Posterior cingulate gyrus (tissue), 11 donors: Measurements from ENCODE around the gene FAM20A.

Experiments used
- DNase-seq, 10 donors: peaks; one replicate each; pipeline versions ENCODE4 v3.0.0 to v3.0.0-alpha.2; 2020 to 2021; ENCODE audit warnings: mixed read lengths in 3 of 10
- intact Hi-C: fragments of 100-400 bp; cut with DNase I; formaldehyde crosslinking; loops from one replicate; pipeline ENCODE4 v1.15.1; 2023

Gene FAM20A

GRCh38 chr17:68570526-68570925, 30.6 kb downstream of the FAM20A start:
- intact Hi-C loops = no loop called here
- peak in 1 of 10 donors; percentile 4 for DNase-seq

DNA sequence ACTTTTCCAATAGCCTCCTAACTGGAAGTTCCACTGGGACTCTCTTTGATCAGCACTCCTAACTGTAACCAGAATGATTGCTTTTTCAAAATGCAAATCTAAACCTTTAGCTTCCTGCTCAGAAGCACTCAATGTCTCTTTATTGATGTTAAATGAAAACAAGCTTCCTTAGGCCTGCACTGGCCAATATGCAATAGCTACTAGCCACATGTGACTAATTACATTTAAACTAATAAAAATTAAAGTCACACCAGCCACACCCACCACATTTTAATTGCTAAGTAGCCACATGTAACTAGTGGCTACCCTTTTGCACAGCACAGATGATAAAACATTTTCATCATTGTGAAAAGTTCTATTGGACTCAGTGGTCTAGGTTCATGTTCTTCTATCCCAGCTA, 31.8 kb downstream of the FAM20A start:
- intact Hi-C loops = no loop called here
- DNase-seq = no peak

DNA sequence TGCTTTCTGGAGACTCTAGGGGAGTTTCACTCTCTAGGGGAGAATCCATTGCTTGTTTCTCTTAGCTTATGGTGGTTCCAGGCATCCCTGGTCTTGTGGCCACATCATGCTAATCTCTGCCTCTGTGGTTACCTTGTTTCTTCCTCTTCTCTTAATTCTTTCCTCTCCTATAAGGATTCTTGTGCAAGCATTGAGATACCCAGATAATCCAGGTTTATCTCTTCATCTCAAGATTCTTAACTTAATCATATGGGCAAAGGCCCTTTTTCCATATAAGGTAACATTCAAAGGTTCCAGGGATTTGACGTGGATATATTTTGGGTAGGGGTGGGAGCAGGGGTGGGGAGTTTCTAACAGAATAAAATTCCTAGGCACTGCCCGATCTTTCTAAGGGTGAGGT, 32.6 kb downstream of the FAM20A start:
- DNase-seq = no peak
- intact Hi-C loops = no loop called here

GRCh38 chr17:68567581-68567980, 33.6 kb downstream of the FAM20A start:
- DNase-seq = no peak
- intact Hi-C loops = no loop called here

DNA sequence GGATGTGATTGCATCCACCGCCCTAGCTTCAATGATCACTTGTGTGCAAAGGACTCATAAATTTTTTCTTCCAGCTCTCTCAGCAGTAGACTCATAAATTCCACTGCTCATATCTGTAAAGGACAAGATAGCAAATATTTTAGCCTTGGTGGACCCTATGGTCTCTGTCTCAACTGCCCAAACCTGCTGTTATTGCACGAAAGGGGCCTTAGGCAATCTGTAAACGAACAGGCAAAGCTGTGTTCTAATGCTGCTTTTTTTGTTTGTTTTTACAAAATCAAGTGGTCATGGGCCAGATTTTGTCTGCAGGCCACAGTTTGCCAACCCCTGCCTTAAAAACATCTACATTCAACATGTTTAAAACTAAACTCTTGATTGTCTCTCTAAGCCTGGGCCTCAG, 34.1 kb downstream of the FAM20A start:
- intact Hi-C loops = no loop called here
- DNase-seq = no peak

DNA sequence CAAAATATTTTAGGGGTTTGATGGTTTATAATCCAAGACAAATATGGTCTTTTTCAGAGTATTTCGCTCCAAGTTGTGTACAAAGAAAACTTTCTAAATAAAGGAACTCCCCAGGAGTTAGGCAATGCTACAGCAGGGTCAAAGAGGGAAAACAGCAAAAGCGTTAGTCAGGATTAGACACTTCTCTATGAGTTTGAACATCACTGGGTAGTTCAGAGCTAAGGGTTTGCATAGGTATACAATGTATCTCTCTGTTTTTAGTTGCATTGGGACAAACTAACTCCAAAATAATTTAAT, 34.8 kb downstream of the FAM20A start:
- intact Hi-C loops = no loop called here
- DNase-seq = no peak

DNA sequence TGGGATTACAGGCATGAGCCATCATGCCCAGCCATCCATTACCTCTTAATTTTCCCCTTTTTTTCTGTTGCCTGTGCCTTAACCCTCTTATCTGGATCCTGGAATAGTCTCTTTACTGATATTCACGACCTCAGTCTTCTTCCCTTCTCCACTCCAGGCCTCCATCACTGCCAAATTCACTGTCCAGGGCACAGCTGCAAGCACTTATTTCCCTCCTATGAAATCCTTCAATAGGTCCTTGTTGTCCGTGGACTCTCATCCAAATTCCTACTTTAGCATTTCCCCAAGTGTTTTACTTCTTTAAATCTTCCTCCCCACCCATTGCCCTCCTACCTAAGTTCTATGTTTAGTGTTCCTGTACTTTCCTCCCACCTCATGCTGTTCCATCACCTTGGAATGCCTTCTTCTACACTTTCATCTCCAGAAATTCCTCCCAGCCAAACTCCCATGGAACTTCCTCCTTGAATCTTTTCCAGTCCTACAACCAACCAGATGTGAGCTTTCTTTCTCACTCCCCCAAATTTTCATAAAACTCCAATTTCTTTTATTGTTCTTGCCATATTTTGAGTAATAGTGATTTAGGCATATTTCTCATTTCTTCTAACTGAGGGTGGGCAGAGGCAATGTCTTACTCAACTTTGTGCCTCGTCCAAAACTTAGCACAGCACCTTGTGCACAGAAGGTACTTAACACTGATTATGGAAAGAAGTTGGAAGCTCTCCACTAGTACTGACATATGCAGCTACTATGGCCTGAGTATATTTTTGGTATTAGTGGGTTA, 35.3 kb downstream of the FAM20A start:
- intact Hi-C loops = no loop called here
- DNase-seq = no peak

DNA sequence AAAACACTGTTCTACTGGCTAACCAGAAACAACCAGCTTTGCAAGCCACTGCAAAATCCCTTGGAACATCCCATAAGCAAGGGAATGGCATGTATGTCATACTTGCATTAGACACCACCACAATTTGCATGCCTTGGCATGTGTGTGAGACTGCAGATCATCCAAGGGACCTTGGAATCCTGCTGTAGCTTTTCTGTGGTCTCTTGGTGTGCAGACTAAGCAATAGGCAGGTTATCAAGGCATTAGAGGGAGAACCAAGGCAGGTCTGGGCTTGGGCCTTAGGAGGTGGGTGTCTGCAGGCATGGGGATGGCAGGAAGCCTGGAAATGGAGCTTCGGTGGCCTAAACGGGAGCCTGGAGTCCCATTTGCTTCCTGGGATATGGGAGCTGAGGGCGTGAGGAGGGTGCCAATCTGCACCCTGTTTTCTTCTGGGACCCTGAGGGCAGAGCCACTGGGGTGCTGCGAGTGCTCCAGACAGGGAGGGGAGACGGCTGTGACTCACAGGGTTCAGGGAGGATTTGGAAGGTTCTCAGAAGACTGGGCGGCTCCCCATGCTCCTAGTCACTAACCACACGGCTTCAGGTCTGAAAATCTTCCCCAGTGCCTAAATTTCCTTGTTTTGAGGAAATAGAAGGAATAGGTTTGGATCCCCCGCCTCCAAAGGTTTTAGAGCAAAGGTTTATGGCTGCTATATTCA, 36.6 kb downstream of the FAM20A start:
- no peak for DNase-seq
- intact Hi-C loops = no loop called here

GRCh38 chr17:68562736-68563135, 38.4 kb downstream of the FAM20A start:
- no peak for DNase-seq
- intact Hi-C loops = no loop called here

DNA sequence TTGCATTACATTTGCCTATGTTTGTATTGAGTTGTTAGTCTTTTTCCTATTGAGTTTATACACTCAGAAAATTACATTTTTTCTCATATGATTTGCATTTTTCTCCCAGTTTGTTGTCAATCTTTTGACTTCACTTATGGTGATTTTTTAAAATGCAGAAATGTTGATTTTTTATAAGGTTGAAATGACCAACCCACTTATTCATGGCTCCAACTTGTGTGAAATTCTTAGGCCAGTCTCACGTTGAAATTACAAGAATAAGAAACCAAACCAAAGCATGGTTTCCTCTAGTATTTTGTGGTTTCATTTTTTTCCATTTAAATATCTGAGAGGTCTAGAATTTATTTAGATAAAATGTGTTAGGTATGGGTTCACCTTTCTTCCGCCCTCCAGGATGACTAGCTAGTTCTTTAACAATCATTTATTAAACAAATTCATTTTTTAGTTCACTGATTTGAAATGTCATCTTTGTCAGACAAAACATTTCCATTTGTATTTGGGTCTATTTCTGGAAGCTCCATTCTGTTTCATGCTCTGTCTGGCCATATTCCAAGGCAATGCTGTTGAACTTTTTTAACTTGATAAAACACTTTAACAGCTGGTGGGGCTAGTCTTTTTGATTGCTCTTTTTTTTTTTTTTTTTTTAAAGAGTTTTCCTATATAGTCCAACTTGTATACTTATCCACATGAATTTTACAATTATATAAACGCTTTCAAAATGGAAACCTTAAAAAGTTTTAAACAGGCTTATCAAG, 40.0 kb downstream of the FAM20A start:
- intact Hi-C loops = no loop called here
- DNase-seq = no peak

DNA sequence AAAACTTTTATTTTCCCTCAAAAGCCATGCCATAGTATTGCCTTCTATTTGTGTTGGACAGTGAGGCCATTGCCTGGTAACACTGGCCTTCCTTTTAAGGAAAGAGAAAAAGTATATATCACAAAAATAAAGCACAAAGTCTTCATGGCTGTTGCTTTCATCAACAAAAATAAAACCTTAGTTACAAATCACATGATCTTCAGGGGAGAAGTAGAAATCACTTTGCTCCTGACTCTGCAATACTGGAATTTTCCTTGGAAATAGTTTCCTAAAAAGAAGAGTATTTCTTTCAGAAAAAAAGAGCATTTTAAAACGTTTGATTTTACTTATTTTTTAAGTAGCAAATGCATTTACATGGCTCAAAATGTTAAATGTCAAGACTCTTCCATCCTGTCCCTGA, 41.9 kb downstream of the FAM20A start:
- intact Hi-C loops = no loop called here
- DNase-seq = no peak

DNA sequence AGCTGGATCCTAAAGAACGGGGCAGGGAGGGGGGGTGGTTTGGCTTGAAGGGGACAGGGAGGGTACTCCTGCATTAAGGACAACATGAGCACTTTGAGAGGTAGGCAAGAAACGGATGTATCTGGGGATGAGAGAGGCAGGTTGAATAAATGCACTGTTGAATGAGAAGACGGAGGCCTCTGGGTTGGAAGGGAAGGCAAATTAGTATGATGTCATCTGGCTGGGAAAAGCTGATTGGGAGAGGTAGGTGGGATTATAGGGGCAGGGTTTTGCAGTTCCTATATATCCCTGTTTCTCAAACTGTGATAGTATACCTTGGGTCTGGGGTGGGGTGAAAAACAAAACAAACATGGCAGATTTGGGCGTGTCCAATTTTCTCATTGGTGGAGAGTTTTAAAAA, 44.6 kb downstream of the FAM20A start:
- intact Hi-C loops = no loop called here

GRCh38 chr17:68544111-68544915, 56.9 kb downstream of the FAM20A start:
- DNase-seq = no peak
- intact Hi-C loops = no loop called here

More for the DNA sequence above, 44.6 kb downstream of the FAM20A start:
- DNase-seq = no peak

- intact Hi-C loops = no loop called here
- no peak for DNase-seq
These were observed 58.3 kb downstream of the FAM20A start for GRCh38 chr17:68542698-68543463.

- intact Hi-C loops = no loop called here
- DNase-seq = no peak
These were observed 59.4 kb downstream of the FAM20A start for GRCh38 chr17:68541816-68542215.

DNA sequence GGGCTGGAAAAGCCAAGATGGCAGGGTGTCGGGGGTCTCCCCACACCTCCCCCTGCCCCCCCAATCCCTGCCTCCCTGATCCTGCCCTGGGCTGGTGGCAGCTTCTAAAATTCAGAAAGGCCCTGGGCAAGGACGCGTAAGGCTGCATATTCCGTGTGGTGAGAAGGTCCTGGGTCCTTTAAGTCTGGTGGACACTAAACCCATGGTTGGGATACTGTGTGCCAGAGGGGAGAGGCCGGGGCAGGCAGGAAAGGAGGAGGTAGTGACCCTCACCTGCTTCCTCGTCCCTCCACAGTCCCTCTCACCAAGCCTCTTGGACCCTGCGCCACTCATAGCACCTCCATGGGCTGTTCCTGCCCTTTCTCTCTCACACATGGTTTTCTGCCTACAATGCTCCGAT, 60.2 kb downstream of the FAM20A start:
- DNase-seq = peak in 1 of 10 donors; percentile 52
- intact Hi-C loops = no loop called here

DNA sequence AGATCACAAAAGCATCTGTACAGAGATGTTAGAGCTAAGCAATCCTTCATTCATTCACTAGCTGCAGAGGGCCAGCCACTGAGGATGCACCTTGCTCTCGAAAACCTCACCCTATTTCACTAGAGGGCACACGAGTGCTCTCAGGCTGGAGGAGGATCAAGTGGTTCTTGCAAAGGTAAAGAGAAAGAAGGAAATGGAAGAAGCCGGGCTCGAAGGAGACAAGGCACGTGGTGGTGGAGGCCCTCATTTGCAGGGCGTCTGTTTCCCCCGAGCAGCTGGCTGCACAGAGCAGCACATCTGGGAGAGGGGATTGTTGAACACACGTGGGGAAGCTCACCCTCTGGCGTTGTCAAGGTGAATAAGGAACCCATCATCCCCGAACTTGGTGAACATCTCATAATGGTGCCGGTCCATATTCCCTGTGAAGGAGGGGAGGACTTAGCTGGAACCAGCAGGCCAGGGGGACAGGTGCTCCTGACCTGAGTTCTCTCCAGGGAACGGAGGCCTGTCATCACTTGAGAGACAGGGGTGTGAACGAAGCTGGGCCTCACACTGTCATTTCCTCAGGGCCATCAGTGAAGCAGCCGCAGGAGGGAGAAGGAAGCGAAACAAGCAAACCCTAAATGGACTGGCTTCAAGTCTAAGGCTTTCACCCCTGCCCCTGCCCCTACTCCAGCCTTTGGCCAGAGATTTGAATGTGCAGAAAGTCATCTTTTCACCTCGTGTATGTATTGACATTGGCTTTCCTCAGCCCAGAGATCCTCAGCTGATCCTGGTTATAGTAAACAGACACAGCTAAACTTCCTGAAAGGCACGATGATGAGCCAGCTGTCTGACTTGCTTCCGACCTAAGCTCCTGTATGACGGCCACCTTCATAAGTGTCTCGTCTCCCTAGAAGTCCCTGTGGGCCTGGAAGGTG, 61.4 kb downstream of the FAM20A start:
- intact Hi-C loops = no loop called here
- DNase-seq = peak in 4 of 10 donors; percentile 16 to 83 (median 44)

DNA sequence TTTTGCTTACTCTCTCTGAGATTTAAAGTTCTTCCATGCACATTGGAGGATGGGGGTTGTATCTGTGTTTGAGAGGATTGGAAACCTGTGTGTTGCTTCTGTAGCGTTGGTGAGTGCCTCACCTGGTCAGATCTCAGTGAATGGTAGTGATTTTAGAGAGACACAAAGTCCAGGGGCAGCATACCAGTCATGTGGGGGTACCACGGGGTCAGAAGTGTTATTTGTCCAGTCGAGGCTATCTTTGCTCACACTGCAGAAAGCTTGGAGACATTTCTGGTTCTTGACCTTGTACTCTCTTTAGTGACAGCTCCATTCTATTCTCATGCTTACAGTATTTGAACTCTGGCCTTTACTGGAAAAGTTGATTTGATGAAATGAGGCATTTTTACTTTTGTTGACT, 65.2 kb downstream of the FAM20A start:
- intact Hi-C loops = no loop called here
- no peak for DNase-seq

DNA sequence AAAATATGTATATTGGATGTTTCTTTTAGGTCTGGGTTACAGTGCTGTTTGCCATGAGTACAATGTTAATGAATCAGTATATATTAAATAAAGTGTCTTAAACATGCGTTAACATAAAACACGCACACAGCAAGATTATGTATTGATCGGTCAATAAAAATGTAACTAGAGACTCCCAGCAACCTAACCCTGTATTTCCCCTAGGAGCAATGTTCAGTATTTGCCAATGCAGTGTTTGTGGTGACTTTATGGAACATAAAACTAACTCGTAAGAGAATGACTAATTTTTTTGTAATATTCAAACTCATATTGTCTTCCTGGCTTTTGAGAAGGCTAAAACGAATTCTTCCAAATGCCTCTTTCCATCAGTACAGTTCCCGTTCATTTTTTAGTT, 66.5 kb downstream of the FAM20A start:
- no peak for DNase-seq
- intact Hi-C loops = loop anchor here (5.0 kb wide), 2 partner anchors 78 to 228 kb away; no protein-coding TSS in a partner anchor
